Germinal center (tissue), 1 donor: Measurements from ENCODE around the gene LMNTD2.
A peak's percentile ranks its signal among the peaks of the same experiment; 100 is the strongest.

Experiments used
- DNase-seq: peaks from one replicate; pipeline ENCODE4 v3.0.0; 2012; ENCODE audit warnings: mixed read lengths, low spot score

LMNTD2 gene

DNA sequence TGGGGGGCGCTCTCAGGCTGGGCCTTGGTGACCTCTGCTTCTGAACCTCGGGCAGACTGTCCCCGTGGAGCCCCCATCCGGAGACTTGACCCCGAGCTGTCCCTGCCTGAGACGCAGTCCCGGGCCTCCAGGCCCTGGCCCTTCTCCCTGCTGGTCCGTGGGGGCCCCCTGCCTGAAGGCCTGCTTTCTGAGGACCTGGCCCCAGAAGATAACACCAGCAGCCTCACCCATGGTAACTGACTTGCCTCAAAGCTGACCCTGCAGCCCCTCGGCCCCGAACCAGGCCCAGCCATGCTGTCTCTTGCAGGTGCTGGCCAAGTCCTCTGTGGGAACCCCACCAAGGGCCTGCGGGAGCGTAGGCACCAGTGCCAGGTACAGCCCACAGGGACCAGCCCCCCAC is 8.9 kb downstream of the LMNTD2 start:
- DNase-seq, result no peak

DNA sequence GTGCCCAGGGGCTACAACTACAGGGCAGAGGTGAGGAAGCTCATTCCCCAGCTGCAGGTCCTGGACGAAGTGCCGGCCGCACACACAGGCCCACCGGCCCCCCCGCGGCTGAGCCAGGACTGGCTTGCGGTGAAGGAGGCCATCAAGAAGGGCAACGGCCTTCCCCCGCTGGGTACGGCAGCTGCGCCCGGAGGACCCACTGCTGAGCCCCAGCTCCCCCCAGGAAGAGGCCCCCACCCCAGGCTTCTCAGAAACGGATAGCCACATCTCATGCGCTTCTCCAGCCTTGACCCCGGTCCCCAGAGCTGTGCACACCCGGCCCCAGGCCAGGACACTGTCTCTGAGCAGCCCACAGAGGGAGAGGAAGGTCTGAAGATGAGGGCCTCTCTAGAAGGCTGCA is 9.4 kb downstream of the LMNTD2 start:
- no peak for DNase-seq

DNA sequence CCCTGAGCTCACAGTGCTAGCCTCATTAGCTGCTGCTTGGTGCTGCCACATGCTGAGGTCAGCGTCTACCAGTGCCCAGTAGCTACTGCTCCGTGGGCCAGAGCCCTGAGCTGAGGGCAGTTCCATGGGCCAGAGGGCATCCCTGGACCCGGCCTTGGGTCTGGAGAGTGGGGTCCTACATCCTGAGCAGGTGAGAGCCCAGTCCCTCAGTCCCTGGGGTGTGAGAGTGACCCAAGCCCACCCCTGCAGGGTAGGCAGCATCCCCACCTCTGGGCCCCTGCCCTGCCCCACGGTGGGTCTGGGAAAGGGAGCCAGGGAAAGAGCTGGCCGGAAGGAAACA is 9.8 kb downstream of the LMNTD2 start:
- no peak for DNase-seq

DNA sequence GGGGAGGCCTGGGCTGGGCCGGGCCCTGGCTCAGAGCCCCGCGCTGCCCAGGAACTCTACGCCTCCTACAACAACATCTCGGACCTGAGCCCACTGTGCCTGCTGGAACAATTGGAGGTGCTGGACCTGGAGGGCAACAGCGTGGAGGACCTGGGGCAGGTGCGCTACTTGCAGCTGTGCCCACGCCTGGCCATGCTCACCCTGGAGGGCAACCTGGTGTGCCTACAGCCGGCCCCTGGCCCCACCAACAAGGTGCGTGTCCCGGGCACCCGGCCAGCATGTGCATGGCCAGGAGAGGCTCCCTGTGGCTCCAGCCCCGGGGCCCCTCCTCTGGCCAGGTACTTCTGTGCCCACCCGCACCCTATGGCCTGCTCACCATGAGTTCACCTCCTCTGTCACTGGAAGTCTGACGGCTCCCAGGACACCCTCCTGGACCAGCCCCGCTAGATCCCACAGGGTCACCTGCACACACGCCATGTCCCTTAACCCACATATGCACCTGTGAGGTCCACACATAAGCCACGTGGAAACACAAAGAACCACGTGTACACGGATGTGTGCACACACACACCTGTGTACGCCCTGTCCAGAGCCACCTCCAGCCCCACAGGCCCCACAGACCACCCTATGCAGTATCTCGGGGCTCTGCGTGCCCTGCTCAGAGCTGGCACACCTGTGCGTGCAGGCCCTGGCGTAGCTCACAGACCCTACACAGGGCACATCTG is 10.4 kb downstream of the LMNTD2 start:
- no peak for DNase-seq

DNA sequence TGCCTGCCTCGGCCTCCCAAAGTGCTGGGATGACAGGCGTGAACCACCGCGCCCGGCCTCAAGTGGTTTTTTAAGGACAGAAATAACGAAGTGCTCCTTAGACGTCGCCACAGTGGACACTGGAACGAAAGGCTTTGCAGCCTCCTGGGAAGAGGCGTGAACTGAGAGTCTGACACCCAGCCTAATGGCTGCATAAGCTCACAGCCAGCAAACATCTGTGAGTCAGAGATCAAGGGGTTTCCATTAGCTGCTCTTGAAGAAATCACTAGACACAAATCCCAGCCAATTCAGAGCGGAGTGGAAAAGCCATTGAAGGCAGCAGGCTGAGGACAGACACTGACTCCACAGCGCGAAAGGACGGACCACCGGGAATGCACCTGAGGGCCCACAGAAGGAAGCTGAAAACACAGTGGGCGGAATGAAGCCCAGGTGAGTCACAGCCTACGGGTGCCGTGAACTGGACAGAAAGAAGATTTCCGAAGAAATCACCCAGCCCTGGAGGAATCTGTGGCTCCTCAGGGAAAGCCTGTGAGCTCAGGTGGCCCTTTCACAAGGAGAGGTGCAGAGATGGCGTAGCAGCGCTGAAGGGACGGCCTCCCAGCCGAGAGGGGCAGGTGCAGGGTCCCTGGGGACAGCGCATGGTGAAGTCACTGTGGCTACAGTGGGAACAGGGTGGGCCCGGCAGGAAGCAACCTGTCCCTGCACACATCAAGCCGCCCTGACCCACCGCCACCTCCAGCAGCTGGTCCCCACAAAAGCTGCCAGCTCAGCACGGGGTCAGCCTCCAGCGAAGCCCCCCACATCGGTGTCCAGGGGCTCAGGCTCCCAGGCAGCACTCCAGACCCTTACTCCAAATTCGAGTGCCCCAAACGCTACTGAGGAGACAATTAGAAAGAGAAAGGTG is 11.6 kb downstream of the LMNTD2 start:
- no peak for DNase-seq

DNA sequence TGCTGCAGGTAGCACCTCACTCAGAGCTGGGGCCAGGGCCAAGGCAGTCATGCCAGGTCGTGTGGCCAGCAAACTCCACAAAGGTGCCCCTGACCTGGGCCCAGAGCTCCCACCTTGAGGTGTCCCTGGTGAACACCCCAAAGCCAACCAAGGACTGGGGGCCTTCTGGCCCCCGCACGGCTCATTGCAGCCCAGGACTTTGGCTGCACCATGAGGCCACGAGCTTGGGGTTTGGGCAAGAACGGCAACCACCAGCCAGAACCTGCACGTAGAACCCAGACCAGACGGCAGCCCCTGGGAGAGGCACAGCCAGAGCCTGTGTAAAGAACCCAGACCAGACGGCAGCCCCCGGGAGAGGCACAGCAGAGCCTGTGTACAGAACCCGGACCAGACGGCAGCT is 15.4 kb downstream of the LMNTD2 start:
- no peak for DNase-seq

DNA sequence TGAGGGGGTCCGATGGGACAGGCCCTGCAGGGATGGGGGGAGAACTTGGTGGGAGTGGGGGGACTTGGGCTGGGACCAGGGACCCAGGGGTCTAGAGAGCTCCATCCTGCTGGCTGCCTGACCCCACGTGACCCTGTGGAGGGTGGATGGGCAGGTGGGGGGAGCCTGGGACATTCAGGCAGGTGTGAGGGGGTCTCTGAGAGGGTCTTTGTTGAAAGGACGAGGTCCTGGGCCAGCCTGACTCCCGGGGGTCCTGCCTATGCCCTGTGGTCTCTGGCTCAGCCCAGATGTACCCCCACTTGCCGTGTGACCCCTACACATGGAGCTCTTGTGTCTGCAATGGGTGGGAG is 15.7 kb downstream of the LMNTD2 start:
- no peak for DNase-seq

DNA sequence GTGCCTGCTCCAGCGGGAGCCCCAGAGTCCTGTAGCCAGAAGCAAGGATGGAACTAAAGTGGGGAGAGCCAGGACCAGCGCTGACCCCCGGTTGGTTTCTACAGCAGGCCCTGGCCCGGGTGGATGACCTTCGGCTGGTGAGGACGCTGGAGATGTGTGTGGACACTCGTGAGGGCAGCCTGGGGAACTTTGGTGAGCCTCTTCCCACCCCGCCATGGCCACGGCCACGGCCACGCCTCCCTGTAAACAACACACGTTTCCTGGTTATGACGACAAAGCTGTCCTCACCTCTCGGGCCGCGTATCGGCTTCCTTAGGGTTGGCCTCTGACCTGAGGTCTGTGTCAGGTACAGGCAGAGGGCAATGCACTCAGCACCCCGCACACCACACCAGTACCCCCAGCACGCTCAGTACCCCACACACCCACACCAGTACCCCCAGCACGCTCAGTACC is 19.1 kb downstream of the LMNTD2 start:
- no peak for DNase-seq

DNA sequence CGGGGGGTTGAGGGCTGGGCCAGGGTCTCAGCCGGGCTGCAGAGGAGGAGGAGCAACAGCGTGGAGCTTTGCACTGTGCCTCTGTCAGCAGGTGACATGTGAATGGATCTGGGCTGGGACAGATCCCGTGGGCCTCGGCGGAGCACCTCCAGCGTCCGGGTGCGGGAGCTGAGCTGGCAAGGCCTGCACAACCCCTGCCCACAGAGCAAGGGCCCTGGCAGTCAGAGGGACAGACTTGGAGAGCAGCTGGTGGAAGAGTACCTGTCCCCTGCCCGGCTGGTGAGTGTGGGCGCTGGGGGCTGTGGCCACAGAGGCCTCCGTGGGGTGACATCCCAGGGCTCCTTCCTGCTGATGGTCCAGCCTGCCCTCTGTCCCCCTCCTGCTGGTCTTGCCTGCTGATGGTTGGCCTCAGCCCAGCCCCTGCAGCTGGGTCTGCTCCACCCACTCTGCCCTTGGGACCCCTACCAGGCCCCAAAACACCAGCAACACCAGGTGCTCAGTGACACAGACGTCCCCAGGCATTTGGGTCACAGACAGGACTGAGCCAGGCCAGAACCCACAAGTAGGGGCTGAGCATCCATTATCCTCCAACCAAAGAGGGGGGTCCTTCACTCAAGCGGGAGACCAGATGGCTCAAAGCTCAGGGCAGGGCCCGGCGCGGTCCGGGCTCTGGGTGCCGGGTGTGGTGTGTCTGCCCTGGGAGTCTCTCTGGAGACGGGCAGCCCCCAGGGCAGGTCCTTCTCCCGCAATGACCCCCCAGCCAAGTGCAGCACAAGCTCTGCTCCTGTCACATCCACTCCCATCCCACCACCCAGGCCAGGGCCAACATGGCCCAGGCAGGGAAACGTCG is 19.7 kb downstream of the LMNTD2 start:
- DNase-seq, result no peak

DNA sequence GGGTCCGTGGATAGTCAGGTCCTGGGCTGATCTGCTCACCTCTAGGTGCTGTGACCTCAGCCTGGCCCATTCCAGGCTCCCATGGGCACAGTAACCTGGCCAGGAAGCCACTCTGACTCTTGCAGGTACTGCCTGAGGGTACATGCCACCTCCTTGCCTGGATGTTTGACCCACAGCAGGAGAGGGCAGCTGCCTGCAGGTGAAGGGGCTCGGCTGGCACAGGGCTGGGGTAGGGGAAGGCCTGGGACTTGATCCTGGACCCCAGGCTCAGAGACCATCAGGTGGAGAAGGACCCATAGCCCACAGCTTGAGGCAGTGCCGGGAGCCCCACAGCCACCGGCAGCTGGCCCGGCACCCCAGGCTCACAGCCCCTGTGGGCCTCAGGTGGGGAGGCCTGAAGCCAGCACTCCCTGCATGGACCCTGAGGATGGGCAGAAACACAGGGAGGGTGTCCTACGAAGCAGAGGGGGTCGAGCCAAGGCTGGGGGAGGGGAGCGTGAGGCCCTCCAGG is 20.5 kb downstream of the LMNTD2 start:
- no peak for DNase-seq

DNA sequence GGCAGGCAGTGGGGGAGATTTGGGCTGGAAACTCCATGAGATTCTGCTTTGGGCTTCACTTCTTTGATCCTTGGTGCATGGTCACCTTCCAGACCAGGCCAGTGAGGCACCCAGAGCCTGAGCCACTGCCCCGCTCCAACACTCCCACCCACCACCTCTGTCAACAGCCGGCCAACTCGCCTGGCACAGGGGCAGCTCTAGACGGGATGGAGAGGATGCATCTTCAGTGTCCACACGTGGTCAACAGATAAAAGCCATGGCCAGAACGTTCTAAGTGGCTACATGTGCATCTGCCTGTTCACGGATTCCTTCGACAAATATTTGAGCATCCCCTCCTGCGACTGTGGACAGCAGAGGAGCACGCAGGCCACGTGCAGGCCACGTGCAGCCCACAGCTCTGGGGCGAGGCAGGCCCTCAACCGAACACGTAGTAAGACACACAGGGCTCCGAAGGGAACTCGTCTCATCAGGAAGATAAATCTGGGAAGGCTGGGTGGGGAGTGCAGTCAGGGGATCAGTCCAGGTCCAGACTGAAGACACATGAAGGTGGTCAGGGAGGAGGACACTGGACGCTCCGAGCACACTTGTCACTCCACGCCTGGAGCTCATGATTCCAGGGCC is 22.0 kb downstream of the LMNTD2 start:
- DNase-seq, result no peak

DNA sequence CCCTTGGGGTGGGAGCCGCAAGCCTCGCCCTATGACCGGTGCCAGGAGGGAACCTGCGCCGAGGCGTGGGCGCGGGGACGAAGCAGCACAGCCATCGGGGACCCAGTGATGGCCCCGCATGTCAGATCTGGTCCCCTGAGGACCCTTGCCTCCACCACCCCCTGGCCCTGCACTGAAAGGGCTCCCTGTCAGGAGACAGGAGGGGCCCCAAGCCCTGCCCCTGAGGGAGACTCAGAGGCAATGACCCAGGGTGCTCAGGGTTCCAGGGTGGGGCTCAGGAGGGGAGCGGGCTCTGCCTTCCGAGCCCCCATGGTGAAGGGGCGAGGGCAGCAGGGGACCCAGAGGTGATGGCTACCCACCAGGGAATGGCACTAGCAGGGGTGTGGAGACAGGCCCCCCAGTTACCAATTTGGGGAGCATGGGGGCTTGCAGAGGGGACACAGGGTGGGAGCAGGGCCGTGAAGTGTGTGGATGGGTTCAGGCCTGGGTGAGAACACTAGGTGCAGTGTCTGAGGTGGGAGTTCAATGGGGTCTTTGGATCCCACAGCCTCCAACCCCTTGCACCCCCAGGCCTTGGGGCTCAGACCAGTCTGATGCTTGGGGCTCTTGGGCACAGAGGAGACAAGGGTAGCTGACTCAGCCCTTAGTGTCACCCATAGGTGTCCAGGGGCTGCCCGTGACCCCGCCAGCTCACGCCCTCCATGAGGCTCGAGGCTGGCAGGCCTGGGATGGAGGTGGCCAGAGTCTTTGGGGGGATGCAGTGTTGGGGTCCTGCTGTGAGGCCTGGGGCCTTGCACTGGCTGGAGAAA is 22.7 kb downstream of the LMNTD2 start:
- no peak for DNase-seq

DNA sequence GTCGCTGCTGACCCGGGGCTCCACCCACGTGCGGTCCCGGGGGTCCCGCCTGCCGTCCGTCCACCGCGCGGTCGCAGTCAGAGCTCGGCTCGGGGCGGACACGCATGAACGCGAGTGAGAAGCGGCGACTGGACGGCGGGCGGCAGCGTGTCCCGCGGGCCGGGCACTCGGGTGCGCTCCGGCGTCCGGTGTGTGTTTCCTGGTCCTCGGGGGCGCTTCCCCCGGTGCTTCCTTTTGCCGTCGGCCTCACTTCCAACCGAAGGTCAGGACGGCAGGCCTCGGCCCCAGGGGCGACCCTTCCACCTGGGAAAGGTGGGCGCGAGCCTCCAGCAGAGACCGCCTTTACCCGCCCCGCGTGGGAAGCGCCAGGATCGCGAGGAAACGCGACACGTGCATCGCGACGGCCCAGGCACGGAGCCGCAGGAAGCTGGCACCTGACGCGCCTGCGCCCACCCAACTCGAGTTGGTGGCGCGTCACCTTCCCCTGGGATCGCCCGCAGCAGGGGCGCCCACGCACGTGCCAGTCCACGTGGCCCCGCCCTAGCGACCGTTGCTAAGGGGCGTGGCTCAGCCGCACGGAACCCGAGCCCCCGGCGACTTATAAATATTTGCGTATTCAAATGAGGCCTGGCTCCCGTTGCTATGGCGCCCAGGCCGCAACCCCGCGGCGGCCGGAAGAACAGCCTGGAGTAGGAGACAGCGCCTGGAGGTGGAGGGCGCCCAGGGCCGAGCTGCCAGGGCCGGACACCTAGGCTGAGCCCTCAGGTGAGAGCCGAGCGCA is 23.5 kb downstream of the LMNTD2 start, which contains the start of gene LRRC56:
LRRC56 (plus strand) TSS at position 687 of the 781 bp plus-strand sequence. CDS start 3,158 bp downstream, outside the sequence.
- peak; percentile 98 for DNase-seq

DNA sequence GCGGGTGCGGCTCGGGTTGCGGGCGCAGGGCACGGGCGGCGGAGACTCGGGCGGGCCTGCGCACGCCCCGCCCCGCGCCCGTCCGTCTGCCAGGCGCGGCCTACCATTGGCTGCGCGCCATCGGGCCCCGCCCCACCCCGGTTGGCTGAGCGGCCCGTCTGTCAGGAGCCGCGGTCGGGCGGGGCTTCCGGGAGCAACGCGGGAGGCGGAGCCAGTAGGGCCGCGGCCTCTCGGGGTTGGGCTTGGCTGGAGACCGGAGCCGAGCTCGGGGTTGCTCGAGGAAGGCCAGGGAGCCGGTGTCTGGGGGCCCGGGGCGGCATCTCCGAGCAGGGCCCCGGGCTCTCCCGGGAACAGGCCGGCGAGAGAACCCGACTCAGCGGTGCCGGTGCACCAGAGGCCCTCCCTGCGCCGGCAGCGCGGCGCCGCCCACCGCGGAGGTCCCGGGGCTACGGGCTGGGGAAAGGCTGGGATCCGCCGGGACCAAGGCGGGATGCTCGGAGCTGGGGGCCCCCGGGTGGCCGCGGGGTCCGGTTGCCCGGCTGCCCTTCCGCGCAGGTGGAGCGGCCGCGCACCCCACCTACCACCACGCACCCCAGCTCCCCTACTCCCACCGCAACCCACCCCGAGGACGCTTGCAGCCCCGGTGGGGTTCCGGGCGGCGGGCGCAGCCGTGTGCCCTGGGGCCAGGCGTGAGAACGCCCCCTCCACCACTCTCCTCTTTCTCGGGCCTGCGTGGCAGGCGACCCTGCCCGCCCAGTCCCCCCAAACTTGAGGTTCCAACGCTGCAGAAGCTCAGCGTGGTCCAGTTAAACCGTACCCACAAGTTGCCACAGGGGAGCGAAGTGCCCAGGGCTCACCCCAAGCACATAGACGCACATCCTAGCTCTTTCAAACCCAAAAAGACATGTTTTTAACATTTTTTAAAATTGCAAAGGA is 24.8 kb downstream of the LMNTD2 start, which contains the start of gene HRAS:
HRAS (minus strand) TSS at position 58 of the 936 bp plus-strand sequence.
- DNase-seq, result peak; percentile 100

DNA sequence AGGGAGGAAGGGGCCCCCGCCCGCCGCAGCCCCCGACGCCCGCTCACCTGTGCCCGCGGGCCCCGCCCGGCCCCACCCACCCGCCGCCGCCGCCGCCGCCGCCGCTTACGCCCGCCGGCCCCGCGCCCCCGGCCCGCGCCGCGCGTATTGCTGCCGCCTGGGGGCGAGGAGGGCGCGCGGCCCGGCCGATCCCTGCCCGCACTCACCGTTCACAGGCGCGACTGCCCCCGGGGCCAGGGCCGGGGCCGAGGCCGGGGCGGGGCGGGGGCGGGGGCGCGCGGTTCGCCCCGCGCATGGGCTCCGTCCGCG is 25.4 kb downstream of the LMNTD2 start:
- DNase-seq, result no peak

DNA sequence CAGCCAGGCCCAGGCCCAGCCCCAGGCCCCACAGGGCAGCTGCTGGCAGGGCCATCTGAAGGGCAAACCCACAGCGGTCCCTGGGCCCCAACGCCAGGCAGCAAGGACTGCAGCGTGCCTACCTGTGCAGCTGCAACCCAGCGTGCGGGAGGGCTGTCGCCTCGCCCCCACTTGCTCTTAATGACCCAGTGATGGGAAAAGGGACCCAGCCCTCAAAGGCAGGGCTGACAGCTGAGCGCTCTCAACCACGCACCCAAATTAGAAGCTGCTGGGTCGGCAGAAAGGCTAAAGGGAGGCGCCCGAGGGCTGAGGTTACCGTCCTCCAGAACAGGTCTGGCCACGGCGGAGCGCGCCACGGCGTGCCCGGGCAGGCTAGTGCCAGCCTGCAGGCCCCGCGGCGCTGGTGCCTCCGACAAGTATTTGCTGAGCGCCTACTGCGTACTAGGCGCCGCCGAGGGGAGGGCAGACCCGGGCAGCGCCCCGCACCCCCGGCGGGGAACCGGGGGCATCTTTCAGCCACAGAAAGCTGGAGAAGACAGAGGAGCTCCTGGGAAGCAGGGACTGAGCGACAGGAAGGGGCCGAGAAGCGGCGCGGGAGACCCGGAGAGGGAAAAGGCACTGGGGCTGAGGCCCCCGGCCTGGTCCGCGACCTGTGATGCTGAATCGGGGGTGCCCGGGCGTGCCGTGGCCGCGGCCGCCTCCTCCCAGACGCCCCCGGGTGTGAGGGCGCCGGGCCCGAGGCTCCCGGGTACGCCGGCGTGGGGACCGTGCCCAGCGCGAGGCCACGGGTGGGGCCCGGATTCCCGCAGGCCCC is 25.9 kb downstream of the LMNTD2 start:
- peak; percentile 33 for DNase-seq

DNA sequence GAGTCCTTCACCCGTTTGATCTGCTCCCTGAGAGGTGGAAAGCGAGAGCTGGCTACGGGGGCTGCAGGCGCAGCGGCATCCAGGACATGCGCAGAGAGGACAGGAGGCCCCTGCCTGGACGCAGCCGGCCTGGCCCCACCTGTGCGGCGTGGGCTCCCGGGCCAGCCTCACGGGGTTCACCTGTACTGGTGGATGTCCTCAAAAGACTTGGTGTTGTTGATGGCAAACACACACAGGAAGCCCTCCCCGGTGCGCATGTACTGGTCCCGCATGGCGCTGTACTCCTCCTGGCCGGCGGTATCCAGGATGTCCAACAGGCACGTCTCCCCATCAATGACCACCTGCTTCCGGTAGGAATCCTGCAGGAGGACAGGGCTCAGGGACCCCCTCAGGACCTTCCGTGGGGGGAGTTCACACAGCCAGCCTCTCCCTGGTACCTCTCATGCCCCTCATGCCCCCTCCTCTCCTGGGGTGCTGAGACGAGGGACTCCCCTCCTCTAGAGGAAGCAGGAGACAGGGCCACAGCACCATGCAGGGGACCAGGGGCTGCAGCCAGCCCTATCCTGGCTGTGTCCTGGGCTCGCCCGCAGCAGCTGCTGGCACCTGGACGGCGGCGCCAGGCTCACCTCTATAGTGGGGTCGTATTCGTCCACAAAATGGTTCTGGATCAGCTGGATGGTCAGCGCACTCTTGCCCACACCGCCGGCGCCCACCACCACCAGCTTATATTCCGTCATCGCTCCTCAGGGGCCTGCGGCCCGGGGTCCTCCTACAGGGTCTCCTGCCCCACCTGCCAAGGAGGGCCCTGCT is 26.7 kb downstream of the LMNTD2 start:
- no peak for DNase-seq
